ENCODE data around the gene SERINC3. TPM values are rescaled to one million over a fixed set of nuclear protein-coding genes. Genes with fewer than 3 reads are reported as not detected.

The SERINC3 gene
- total and polyA plus RNA-seq, 2 experiments from 2014 or later: 18.1 to 33.0 TPM

DNA sequence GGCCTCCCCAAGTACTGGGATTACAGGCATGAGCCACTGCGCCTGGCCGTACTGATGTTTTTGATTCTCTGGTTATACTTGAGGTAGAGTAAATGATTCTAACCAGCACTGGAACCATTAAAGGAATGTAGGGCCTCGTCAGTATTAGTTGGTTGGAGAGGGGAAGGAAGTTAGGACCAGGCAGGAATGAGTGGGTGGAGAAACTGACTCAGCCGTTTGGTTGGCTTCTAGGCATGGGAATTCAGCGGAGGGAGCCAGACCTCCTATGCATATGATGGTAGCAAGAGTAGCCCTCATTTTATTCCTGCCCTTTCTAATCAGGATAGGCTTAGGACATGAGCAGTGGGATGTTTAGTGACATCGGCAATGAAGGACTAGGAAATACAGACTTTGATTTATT is 19.0 kb upstream of the SERINC3 start:
- ATAC-seq (peak; percentile 55), DNase-seq (ENCODE audit: low spot score) (peak; percentile 39)
- peaks cover 12% of the 10 kb centered on the region for H3K27me3 Mint-ChIP-seq (ENCODE audit: insufficient read depth, low read depth, poor library complexity)
- H3K27ac Mint-ChIP-seq: peak overlapping the region; percentile 58; the same call in 1 of the 2 replicates
- Histone ChIP-seq H3K27ac (ENCODE audit: low read depth) (no peak overlapping the region), H3K27me3 (ENCODE audit: insufficient read depth) (no peaks in the 10 kb centered on the region), H3K4me3 (no peak overlapping the region), H3K36me3 (ENCODE audit: insufficient read depth) (no peaks in the 10 kb centered on the region), H3K4me2 (no peak overlapping the region), H2AFZ (no peak overlapping the region), H3K4me1 (ENCODE audit: insufficient read depth) (no peaks in the 10 kb centered on the region), H3F3A (replicated peaks; ENCODE audit: low read depth) (no peaks in the 10 kb centered on the region), H3K9me2 (ENCODE audit: insufficient read depth) (no peaks in the 10 kb centered on the region), H4K20me1 (replicated peaks; ENCODE audit: insufficient read depth) (no peaks in the 10 kb centered on the region), H3K79me2 (replicated peaks; ENCODE audit: insufficient read depth) (peaks cover 15% of the 10 kb centered on the region)
- H3K4me1 Mint-ChIP-seq: peaks cover 5% of the 10 kb centered on the region
- H3K36me3 Mint-ChIP-seq (ENCODE audit: low read depth): no peaks in the 10 kb centered on the region
- no peak overlapping the region for H3K4me3 Mint-ChIP-seq
- H3K9me3 Mint-ChIP-seq: no peaks in the 10 kb centered on the region
- no peak for TF ChIP-seq EZH2phosphoT487 (IDR thresholded peaks at IDR 0.05; ENCODE audit: unreplicated experiment)
- TF ChIP-seq, protein P1, sequence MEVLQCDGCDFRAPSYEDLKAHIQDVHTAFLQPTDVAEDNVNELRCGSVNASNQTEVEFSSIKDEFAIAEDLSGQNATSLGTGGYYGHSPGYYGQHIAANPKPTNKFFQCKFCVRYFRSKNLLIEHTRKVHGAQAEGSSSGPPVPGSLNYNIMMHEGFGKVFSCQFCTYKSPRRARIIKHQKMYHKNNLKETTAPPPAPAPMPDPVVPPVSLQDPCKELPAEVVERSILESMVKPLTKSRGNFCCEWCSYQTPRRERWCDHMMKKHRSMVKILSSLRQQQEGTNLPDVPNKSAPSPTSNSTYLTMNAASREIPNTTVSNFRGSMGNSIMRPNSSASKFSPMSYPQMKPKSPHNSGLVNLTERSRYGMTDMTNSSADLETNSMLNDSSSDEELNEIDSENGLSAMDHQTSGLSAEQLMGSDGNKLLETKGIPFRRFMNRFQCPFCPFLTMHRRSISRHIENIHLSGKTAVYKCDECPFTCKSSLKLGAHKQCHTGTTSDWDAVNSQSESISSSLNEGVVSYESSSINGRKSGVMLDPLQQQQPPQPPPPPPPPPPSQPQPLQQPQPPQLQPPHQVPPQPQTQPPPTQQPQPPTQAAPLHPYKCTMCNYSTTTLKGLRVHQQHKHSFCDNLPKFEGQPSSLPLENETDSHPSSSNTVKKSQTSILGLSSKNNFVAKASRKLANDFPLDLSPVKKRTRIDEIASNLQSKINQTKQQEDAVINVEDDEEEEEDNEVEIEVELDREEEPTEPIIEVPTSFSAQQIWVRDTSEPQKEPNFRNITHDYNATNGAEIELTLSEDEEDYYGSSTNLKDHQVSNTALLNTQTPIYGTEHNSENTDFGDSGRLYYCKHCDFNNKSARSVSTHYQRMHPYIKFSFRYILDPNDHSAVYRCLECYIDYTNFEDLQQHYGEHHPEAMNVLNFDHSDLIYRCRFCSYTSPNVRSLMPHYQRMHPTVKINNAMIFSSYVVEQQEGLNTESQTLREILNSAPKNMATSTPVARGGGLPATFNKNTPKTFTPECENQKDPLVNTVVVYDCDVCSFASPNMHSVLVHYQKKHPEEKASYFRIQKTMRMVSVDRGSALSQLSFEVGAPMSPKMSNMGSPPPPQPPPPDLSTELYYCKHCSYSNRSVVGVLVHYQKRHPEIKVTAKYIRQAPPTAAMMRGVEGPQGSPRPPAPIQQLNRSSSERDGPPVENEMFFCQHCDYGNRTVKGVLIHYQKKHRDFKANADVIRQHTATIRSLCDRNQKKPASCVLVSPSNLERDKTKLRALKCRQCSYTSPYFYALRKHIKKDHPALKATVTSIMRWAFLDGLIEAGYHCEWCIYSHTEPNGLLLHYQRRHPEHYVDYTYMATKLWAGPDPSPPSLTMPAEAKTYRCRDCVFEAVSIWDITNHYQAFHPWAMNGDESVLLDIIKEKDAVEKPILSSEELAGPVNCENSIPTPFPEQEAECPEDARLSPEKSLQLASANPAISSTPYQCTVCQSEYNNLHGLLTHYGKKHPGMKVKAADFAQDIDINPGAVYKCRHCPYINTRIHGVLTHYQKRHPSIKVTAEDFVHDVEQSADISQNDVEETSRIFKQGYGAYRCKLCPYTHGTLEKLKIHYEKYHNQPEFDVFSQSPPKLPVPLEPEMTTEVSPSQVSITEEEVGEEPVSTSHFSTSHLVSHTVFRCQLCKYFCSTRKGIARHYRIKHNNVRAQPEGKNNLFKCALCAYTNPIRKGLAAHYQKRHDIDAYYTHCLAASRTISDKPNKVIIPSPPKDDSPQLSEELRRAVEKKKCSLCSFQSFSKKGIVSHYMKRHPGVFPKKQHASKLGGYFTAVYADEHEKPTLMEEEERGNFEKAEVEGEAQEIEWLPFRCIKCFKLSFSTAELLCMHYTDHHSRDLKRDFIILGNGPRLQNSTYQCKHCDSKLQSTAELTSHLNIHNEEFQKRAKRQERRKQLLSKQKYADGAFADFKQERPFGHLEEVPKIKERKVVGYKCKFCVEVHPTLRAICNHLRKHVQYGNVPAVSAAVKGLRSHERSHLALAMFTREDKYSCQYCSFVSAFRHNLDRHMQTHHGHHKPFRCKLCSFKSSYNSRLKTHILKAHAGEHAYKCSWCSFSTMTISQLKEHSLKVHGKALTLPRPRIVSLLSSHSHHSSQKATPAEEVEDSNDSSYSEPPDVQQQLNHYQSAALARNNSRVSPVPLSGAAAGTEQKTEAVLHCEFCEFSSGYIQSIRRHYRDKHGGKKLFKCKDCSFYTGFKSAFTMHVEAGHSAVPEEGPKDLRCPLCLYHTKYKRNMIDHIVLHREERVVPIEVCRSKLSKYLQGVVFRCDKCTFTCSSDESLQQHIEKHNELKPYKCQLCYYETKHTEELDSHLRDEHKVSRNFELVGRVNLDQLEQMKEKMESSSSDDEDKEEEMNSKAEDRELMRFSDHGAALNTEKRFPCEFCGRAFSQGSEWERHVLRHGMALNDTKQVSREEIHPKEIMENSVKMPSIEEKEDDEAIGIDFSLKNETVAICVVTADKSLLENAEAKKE (CRISPR knock-in tag; IDR thresholded peaks at IDR 0.05): no peak
- TF ChIP-seq, protein P2, sequence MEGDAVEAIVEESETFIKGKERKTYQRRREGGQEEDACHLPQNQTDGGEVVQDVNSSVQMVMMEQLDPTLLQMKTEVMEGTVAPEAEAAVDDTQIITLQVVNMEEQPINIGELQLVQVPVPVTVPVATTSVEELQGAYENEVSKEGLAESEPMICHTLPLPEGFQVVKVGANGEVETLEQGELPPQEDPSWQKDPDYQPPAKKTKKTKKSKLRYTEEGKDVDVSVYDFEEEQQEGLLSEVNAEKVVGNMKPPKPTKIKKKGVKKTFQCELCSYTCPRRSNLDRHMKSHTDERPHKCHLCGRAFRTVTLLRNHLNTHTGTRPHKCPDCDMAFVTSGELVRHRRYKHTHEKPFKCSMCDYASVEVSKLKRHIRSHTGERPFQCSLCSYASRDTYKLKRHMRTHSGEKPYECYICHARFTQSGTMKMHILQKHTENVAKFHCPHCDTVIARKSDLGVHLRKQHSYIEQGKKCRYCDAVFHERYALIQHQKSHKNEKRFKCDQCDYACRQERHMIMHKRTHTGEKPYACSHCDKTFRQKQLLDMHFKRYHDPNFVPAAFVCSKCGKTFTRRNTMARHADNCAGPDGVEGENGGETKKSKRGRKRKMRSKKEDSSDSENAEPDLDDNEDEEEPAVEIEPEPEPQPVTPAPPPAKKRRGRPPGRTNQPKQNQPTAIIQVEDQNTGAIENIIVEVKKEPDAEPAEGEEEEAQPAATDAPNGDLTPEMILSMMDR (conservative IDR thresholded peaks at IDR 0.05; ENCODE audit: low read depth in 2 of 2): no peak
- TF ChIP-seq ZNF331 (CRISPR knock-in tag; IDR thresholded peaks at IDR 0.05; ENCODE audit: low read depth): no peak
- TF ChIP-seq, protein P3, sequence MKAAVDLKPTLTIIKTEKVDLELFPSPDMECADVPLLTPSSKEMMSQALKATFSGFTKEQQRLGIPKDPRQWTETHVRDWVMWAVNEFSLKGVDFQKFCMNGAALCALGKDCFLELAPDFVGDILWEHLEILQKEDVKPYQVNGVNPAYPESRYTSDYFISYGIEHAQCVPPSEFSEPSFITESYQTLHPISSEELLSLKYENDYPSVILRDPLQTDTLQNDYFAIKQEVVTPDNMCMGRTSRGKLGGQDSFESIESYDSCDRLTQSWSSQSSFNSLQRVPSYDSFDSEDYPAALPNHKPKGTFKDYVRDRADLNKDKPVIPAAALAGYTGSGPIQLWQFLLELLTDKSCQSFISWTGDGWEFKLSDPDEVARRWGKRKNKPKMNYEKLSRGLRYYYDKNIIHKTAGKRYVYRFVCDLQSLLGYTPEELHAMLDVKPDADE (IDR thresholded peaks at IDR 0.05): no peak
- no peak for TF ChIP-seq CREB1 (CRISPR knock-in tag; IDR thresholded peaks at IDR 0.05; ENCODE audit: low read depth)
- no peak for TF ChIP-seq JUNB (IDR thresholded peaks at IDR 0.05; ENCODE audit: unreplicated experiment)

Measured in GM23338 (cell line).